Measurements from ENCODE around the gene SLC5A12.

Gene SLC5A12

DNA sequence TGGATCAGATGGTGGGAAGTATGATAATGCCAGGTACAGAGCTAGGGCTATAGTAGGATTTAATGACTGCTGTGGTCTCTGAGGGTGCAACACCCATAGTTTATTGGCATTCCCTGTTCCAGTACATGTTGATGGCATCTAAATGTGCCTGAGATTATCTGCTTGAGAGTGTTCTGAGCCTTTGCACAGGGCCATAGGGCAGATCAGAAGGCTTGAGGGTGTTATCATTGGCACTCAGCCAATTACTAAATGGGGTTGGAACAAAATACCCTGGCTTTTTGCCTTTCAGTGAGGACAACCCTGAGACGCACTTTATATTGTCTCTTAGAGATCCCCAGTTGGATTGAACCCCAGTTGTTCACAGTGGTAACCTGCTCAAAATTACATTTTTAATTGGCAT is 6.7 kb downstream of the SLC5A12 start:
- Histone ChIP-seq H3K4me1 (ENCODE audit: low read length) (no peaks in the 10 kb centered on the region), H3K36me3 (replicated peaks; ENCODE audit: low read depth, low read length) (no peaks in the 10 kb centered on the region), H4K20me1 (ENCODE audit: insufficient read depth, low read length) (no peaks in the 10 kb centered on the region), H3K4me3 (ENCODE audit: low read length) (no peak overlapping the region), H3K9ac (ENCODE audit: low read length) (no peak overlapping the region), H3K9me3 (ENCODE audit: insufficient read depth, low read length) (no peaks in the 10 kb centered on the region), H2AFZ (ENCODE audit: low read depth, low read length) (no peak overlapping the region), H3K27ac (ENCODE audit: low read length) (no peak overlapping the region), H3K27me3 (ENCODE audit: low read depth, low read length) (no peaks in the 10 kb centered on the region), H3K79me2 (ENCODE audit: low read length) (no peaks in the 10 kb centered on the region), H3K4me2 (ENCODE audit: low read length) (no peak overlapping the region)
- TF ChIP-seq, protein P1, sequence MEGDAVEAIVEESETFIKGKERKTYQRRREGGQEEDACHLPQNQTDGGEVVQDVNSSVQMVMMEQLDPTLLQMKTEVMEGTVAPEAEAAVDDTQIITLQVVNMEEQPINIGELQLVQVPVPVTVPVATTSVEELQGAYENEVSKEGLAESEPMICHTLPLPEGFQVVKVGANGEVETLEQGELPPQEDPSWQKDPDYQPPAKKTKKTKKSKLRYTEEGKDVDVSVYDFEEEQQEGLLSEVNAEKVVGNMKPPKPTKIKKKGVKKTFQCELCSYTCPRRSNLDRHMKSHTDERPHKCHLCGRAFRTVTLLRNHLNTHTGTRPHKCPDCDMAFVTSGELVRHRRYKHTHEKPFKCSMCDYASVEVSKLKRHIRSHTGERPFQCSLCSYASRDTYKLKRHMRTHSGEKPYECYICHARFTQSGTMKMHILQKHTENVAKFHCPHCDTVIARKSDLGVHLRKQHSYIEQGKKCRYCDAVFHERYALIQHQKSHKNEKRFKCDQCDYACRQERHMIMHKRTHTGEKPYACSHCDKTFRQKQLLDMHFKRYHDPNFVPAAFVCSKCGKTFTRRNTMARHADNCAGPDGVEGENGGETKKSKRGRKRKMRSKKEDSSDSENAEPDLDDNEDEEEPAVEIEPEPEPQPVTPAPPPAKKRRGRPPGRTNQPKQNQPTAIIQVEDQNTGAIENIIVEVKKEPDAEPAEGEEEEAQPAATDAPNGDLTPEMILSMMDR (IDR thresholded peaks at IDR 0.05; ENCODE audit: low read depth, low read length): no peak
- no peak for TF ChIP-seq EZH2phosphoT487 (IDR thresholded peaks at IDR 0.05; ENCODE audit: low read depth)

GRCh38 chr11:26712497-26712896 is 9.4 kb downstream of the SLC5A12 start:
- H3K9ac ChIP-seq (ENCODE audit: low read length): no peak overlapping the region
- no peaks in the 10 kb centered on the region for H3K79me2 ChIP-seq (ENCODE audit: low read length)
- H3K36me3 ChIP-seq (replicated peaks; ENCODE audit: low read depth, low read length): no peaks in the 10 kb centered on the region
- no peak overlapping the region for H3K4me3 ChIP-seq (ENCODE audit: low read length)
- TF ChIP-seq, protein P1 (IDR thresholded peaks at IDR 0.05; ENCODE audit: low read depth, low read length): no peak
- no peak overlapping the region for H2AFZ ChIP-seq (ENCODE audit: low read depth, low read length)
- no peaks in the 10 kb centered on the region for H3K27me3 ChIP-seq (ENCODE audit: low read depth, low read length)
- H3K4me2 ChIP-seq (ENCODE audit: low read length): no peak overlapping the region
- H3K4me1 ChIP-seq (ENCODE audit: low read length): no peaks in the 10 kb centered on the region
- no peaks in the 10 kb centered on the region for H4K20me1 ChIP-seq (ENCODE audit: insufficient read depth, low read length)
- no peak overlapping the region for H3K27ac ChIP-seq (ENCODE audit: low read length)
- no peaks in the 10 kb centered on the region for H3K9me3 ChIP-seq (ENCODE audit: insufficient read depth, low read length)

GRCh38 chr11:26710489-26710888 is 11.4 kb downstream of the SLC5A12 start:
- H3K4me3 ChIP-seq (ENCODE audit: low read length): no peak overlapping the region
- H3K27me3 ChIP-seq (ENCODE audit: low read depth, low read length): no peaks in the 10 kb centered on the region
- H4K20me1 ChIP-seq (ENCODE audit: insufficient read depth, low read length): no peaks in the 10 kb centered on the region
- no peaks in the 10 kb centered on the region for H3K79me2 ChIP-seq (ENCODE audit: low read length)
- TF ChIP-seq, protein P1 (IDR thresholded peaks at IDR 0.05; ENCODE audit: low read depth, low read length): no peak
- no peak for TF ChIP-seq EZH2phosphoT487 (IDR thresholded peaks at IDR 0.05; ENCODE audit: low read depth)
- H3K4me2 ChIP-seq (ENCODE audit: low read length): no peak overlapping the region
- no peak overlapping the region for H2AFZ ChIP-seq (ENCODE audit: low read depth, low read length)
- H3K27ac ChIP-seq (ENCODE audit: low read length): no peak overlapping the region
- no peak overlapping the region for H3K9ac ChIP-seq (ENCODE audit: low read length)
- H3K9me3 ChIP-seq (ENCODE audit: insufficient read depth, low read length): no peaks in the 10 kb centered on the region
- H3K4me1 ChIP-seq (ENCODE audit: low read length): no peaks in the 10 kb centered on the region
- H3K36me3 ChIP-seq (replicated peaks; ENCODE audit: low read depth, low read length): no peaks in the 10 kb centered on the region

DNA sequence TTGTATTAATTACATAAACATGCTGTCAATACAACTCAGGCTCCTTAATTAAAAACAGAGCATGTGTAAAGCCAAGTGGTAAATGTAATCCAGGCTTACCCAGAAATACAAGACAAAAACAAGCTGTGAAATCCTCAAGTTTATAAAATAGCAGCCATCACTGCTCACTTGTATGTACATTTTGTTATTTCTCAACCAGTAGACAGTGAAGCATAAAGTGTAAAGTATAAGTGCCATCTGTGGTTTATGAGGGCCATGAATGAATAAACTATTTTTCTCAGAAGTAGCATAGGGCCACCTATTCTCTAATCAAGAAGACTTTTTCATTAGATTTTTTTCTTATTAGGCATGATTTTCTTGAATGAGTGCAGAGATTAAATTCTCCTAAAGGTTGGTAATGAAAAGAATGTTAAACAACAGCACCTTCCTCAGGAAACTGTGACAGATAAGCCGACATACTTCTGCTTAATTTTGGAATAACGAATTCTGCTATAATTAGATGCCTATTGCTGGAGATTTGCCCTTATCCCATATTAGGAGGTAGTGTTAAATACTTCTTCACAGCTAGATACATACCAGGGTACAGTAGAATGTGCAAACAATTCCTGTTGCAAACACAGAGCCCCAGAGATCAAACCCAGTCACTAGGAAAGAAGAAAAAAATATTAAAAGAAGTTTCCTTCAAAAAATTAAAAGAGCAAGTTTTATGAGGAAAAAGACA is 13.0 kb downstream of the SLC5A12 start:
- Histone ChIP-seq H3K4me1 (ENCODE audit: low read length) (no peaks in the 10 kb centered on the region), H3K36me3 (replicated peaks; ENCODE audit: low read depth, low read length) (no peaks in the 10 kb centered on the region), H4K20me1 (ENCODE audit: insufficient read depth, low read length) (no peaks in the 10 kb centered on the region), H3K4me3 (ENCODE audit: low read length) (no peak overlapping the region), H3K9ac (ENCODE audit: low read length) (no peak overlapping the region), H2AFZ (ENCODE audit: low read depth, low read length) (no peak overlapping the region), H3K27me3 (ENCODE audit: low read depth, low read length) (no peaks in the 10 kb centered on the region), H3K79me2 (ENCODE audit: low read length) (no peaks in the 10 kb centered on the region), H3K4me2 (ENCODE audit: low read length) (no peak overlapping the region), H3K9me3 (ENCODE audit: insufficient read depth, low read length) (no peaks in the 10 kb centered on the region), H3K27ac (ENCODE audit: low read length) (no peak overlapping the region)
- TF ChIP-seq, protein P1 (IDR thresholded peaks at IDR 0.05; ENCODE audit: low read depth, low read length): no peak
- no peak for TF ChIP-seq EZH2phosphoT487 (IDR thresholded peaks at IDR 0.05; ENCODE audit: low read depth)

Measured in OCI-LY3 (cell line).